ENCODE measurements around the gene CYP3A5. TPM values are rescaled to one million over a fixed set of nuclear protein-coding genes. Genes with fewer than 3 reads are reported as not detected.
"Not testable (repeated sequence)": the region's sequence is repeated elsewhere in the genome, so short reads cannot be mapped to it uniquely, and the experiment has no call there.

The CYP3A5 gene
- total RNA-seq, 1 donor from 2014 or later = 0.69 TPM

DNA sequence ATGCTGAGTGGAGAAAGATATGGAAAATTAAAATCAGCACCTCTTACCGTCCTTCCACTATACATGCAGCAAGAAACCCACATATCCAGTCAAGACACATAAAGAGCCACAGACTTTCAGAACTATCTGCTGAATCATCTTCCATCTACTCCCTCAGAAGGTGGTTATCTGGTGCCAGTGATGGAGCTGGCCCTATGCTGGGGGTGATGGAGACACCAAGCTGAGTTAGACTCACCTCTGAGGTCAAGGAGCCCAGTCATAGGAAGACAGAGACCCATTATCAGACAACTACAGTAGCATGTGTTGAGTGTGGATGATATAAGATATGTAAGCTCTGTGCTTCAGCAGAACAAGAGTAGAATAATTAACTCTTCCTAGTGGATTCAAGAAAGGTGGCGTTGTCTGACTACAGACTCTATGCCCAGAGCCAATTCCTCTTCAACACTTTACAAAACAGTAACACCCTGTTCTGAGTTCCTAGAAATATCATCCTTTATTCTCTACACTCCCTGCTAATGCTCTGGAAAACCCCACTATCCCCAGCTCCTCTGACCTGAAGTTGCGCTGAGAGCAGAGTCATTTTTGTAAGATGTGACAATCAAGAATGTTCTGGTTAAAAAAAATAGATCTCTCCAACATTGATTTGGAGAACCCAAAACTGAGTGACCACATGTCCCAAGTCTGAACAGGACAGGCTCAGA lies 14.3 kb downstream of the CYP3A5 start:
- Mint-ChIP-seq H3K27ac (ENCODE audit: unreplicated experiment) (no peak overlapping the region), H3K4me1 (ENCODE audit: unreplicated experiment) (no peaks in the 10 kb centered on the region), H3K27me3 (ENCODE audit: unreplicated experiment) (no peaks in the 10 kb centered on the region), H3K36me3 (ENCODE audit: low read depth, unreplicated experiment) (peaks cover 1% of the 10 kb centered on the region), H3K9me3 (ENCODE audit: unreplicated experiment) (no peaks in the 10 kb centered on the region), H3K4me3 (ENCODE audit: unreplicated experiment) (no peak overlapping the region)
- TF ChIP-seq, protein P1, sequence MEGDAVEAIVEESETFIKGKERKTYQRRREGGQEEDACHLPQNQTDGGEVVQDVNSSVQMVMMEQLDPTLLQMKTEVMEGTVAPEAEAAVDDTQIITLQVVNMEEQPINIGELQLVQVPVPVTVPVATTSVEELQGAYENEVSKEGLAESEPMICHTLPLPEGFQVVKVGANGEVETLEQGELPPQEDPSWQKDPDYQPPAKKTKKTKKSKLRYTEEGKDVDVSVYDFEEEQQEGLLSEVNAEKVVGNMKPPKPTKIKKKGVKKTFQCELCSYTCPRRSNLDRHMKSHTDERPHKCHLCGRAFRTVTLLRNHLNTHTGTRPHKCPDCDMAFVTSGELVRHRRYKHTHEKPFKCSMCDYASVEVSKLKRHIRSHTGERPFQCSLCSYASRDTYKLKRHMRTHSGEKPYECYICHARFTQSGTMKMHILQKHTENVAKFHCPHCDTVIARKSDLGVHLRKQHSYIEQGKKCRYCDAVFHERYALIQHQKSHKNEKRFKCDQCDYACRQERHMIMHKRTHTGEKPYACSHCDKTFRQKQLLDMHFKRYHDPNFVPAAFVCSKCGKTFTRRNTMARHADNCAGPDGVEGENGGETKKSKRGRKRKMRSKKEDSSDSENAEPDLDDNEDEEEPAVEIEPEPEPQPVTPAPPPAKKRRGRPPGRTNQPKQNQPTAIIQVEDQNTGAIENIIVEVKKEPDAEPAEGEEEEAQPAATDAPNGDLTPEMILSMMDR (IDR thresholded peaks at IDR 0.05; ENCODE audit: unreplicated experiment) = no peak
- DNase-seq (ENCODE audit: low spot score) = no peak

DNA sequence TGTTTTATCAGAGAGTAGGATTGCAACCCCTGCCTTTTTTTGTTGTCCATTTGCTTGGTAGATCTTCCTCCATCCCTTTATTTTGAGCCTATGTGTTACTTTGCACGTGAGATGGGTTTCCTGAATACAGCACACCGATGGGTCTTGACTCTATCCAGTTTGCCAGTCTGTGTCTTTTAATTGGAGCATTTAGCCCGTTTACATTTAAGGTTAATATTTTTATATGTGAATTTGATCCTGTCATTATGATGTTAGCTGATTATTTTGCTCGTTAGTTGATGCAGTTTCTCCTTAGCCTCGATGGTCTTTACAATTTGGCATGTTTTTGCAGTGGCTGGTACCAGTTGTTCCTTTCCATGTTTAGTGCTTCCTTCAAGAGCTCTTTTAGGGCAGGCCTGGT lies 21.9 kb downstream of the CYP3A5 start:
- H3K27ac Mint-ChIP-seq (ENCODE audit: unreplicated experiment); H3K4me1 Mint-ChIP-seq (ENCODE audit: unreplicated experiment); H3K4me3 Mint-ChIP-seq (ENCODE audit: unreplicated experiment); H3K9me3 Mint-ChIP-seq (ENCODE audit: unreplicated experiment); H3K27me3 Mint-ChIP-seq (ENCODE audit: unreplicated experiment); DNase-seq (ENCODE audit: low spot score): not testable (repeated sequence)
- H3K36me3 Mint-ChIP-seq (ENCODE audit: low read depth, unreplicated experiment) = peaks cover 27% of the 10 kb centered on the region

DNA sequence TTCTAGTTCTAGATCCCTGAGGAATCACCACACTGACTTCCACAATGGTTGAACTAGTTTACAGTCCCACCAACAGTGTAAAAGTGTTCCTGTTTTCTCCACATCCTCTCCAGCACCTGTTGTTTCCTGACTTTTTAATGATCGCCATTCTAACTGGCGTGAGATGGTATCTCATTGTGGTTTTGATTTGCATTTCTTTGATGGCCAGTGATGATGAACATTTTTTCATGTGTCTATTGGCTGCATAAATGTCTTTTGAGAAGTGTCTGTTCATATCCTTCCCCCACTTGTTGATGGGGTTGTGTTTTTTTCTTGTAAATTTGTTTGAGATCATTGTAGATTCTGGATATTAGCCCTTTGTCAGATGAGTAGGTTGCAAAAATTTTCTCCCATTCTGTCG lies 25.2 kb downstream of the CYP3A5 start:
- H3K4me1 Mint-ChIP-seq (ENCODE audit: unreplicated experiment) = not testable (repeated sequence)

DNA sequence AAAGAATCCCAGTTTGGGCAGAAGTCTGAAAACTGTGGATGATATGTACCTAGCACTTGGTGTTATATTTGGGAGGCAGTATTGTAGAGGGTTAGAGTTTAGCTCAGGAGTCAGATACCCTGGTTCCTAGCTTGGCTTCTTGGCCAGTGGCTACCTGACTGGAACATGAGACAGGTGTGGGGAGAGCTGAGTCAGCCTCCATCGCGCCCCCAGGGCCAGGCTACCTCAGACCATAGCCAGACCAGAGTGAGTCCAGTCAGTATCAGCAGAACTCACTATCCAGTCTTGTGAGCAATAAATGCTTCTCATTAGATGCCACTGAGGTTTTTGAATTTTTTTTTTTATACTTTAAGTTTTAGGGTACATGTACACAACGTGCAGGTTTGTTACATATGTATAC lies 26.0 kb downstream of the CYP3A5 start:
- Mint-ChIP-seq H3K4me3 (ENCODE audit: unreplicated experiment) (no peak overlapping the region), H3K4me1 (ENCODE audit: unreplicated experiment) (no peaks in the 10 kb centered on the region), H3K27ac (ENCODE audit: unreplicated experiment) (no peak overlapping the region), H3K9me3 (ENCODE audit: unreplicated experiment) (peaks cover 1% of the 10 kb centered on the region), H3K27me3 (ENCODE audit: unreplicated experiment) (no peaks in the 10 kb centered on the region), H3K36me3 (ENCODE audit: low read depth, unreplicated experiment) (peaks cover 17% of the 10 kb centered on the region)
- no peak for DNase-seq (ENCODE audit: low spot score)
- TF ChIP-seq, protein P1 (IDR thresholded peaks at IDR 0.05; ENCODE audit: unreplicated experiment) = no peak

More for the DNA sequence above, 25.2 kb downstream of the CYP3A5 start:
- not testable (repeated sequence) for H3K27ac Mint-ChIP-seq (ENCODE audit: unreplicated experiment); DNase-seq (ENCODE audit: low spot score); H3K4me3 Mint-ChIP-seq (ENCODE audit: unreplicated experiment); H3K27me3 Mint-ChIP-seq (ENCODE audit: unreplicated experiment); H3K9me3 Mint-ChIP-seq (ENCODE audit: unreplicated experiment)
- H3K36me3 Mint-ChIP-seq (ENCODE audit: low read depth, unreplicated experiment) = peaks cover 22% of the 10 kb centered on the region

DNA sequence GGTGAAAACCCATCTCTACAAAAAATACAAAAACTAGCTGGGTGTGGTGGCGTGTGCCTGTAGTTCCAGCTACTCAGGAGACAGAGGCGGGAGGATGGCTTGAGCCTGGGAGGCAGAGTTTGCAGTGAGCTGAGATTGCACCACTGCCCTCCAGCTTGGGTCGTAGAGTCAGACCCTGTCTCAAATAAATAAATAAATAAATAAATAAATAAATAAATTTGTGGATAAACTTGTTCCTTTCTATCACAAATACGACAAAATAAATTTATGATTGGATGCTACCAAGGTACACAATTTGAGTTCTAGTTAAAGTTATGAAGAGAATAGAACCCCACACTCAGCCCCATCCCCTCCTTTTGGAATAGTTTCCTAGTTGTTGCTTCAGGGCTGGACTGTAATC lies 26.5 kb downstream of the CYP3A5 start:
- H3K4me1 Mint-ChIP-seq (ENCODE audit: unreplicated experiment); H3K9me3 Mint-ChIP-seq (ENCODE audit: unreplicated experiment); H3K4me3 Mint-ChIP-seq (ENCODE audit: unreplicated experiment); H3K27me3 Mint-ChIP-seq (ENCODE audit: unreplicated experiment); DNase-seq (ENCODE audit: low spot score); H3K27ac Mint-ChIP-seq (ENCODE audit: unreplicated experiment): not testable (repeated sequence)
- peaks cover 13% of the 10 kb centered on the region for H3K36me3 Mint-ChIP-seq (ENCODE audit: low read depth, unreplicated experiment)

DNA sequence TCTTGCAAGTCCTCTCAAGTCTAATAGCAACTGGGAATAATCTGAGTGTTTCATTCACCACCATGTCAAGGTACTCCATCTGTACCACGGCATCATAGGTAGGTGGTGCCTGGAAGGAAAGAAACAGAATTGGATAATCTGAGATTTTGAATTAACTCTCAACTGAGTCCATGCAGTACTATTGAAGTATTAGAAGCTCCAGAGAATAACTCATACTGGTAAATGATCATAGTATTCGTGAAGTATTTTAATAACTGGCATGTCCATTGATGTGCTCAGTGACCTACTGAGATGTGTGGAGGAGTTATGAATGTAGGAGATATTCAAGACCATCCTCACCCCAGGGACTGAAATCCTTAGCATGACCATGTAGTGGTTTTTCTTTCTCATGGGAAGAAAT lies 27.1 kb downstream of the CYP3A5 start:
- Mint-ChIP-seq H3K36me3 (ENCODE audit: low read depth, unreplicated experiment) (peaks cover 9% of the 10 kb centered on the region), H3K4me1 (ENCODE audit: unreplicated experiment) (no peaks in the 10 kb centered on the region), H3K27ac (ENCODE audit: unreplicated experiment) (no peak overlapping the region), H3K27me3 (ENCODE audit: unreplicated experiment) (no peaks in the 10 kb centered on the region), H3K9me3 (ENCODE audit: unreplicated experiment) (no peaks in the 10 kb centered on the region), H3K4me3 (ENCODE audit: unreplicated experiment) (no peak overlapping the region)
- DNase-seq (ENCODE audit: low spot score) = no peak
- TF ChIP-seq, protein P1 (IDR thresholded peaks at IDR 0.05; ENCODE audit: unreplicated experiment) = no peak
